CD8-positive, alpha-beta memory T cell (primary cell): ENCODE results near the gene PLCE1. TPM values are rescaled to one million over a fixed set of nuclear protein-coding genes. Genes with fewer than 3 reads are reported as not detected.
"Not testable (repeated sequence)": the region's sequence is repeated elsewhere in the genome, so short reads cannot be mapped to it uniquely, and the experiment has no call there.

Experiments used
- CTCF ChIA-PET: fragments of 350-600 bp; sonication (Branson Sonifier 250); formaldehyde crosslinking; loops from one replicate; lab custom pipeline; 2021; ENCODE audit warnings: antibody characterized with exemption; lab: Charles Lee
- POLR2A ChIA-PET: fragments of 350-600 bp; sonication (Branson Sonifier 250); formaldehyde crosslinking; loops from one replicate; lab custom pipeline; 2021; ENCODE audit warnings: antibody characterized with exemption; lab: Charles Lee
- DNase-seq, 5 donors: peaks; one replicate each; pipeline versions ENCODE4 v3.0.0 to v3.0.0-alpha.2; 2020 to 2022; ENCODE audit warnings: mixed read lengths in 1 of 5
- H3K27ac ChIP-seq: one replicate; pipeline ENCODE4 v1.7.0; 2013; ENCODE audit warnings: low read depth, mild to moderate bottlenecking, low read length, moderate library complexity
- H3K27me3 ChIP-seq: 2 replicates; pipeline ENCODE4 v1.7.0; 2013; ENCODE audit warnings: low read length, mild to moderate bottlenecking; ENCODE audit not compliant: insufficient read depth, poor library complexity, severe bottlenecking
- H3K36me3 ChIP-seq: 2 replicates; pipeline ENCODE4 v1.7.0; 2013; ENCODE audit warnings: mild to moderate bottlenecking, low read length, moderate library complexity; ENCODE audit not compliant: insufficient read depth
- H3K4me1 ChIP-seq: 2 replicates; pipeline ENCODE4 v1.7.0; 2013; ENCODE audit warnings: mild to moderate bottlenecking, low read length, moderate library complexity; ENCODE audit not compliant: insufficient read depth
- H3K4me3 ChIP-seq: 2 replicates; pipeline ENCODE4 v1.7.0; 2013; ENCODE audit warnings: mild to moderate bottlenecking, low read length
- H3K9me3 ChIP-seq: 2 replicates; pipeline ENCODE4 v1.7.0; 2013; ENCODE audit warnings: mild to moderate bottlenecking, low read length
- H3K27ac Mint-ChIP-seq, 8 donors: one replicate each; pipeline ENCODE4 v1.8.0; 2020 to 2021; ENCODE audit warnings: mixed read lengths in 8 of 8, mild to moderate bottlenecking in 6 of 8, inconsistent platforms in 3 of 8, moderate library complexity in 3 of 8
- H3K27me3 Mint-ChIP-seq, 2 donors: one replicate each; pipeline ENCODE4 v1.8.0; 2020 to 2021; ENCODE audit warnings: mixed read lengths in 2 of 2, mild to moderate bottlenecking in 1 of 2, moderate library complexity in 1 of 2
- H3K36me3 Mint-ChIP-seq, 3 donors: one replicate each; pipeline ENCODE4 v1.8.0; 2020 to 2021; ENCODE audit warnings: mixed read lengths in 3 of 3, inconsistent platforms in 1 of 3, mild to moderate bottlenecking in 1 of 3
- H3K4me1 Mint-ChIP-seq, 3 donors: one replicate each; pipeline ENCODE4 v1.8.0; 2020 to 2021; ENCODE audit warnings: mixed read lengths in 3 of 3, inconsistent platforms in 1 of 3, mild to moderate bottlenecking in 1 of 3
- H3K4me3 Mint-ChIP-seq, 7 donors: one replicate each; pipeline ENCODE4 v1.8.0; 2020 to 2021; ENCODE audit warnings: mixed read lengths in 7 of 7, mild to moderate bottlenecking in 6 of 7, moderate library complexity in 4 of 7, inconsistent platforms in 2 of 7
- H3K9me3 Mint-ChIP-seq, 5 donors: one replicate each; pipeline ENCODE4 v1.8.0; 2020 to 2022; ENCODE audit warnings: mixed read lengths in 5 of 5, mild to moderate bottlenecking in 3 of 5, moderate library complexity in 2 of 5, inconsistent platforms in 1 of 5
- polyA plus RNA-seq: library from polyadenylated mRNA; unstranded; fragments of 300-500 nt; fragmentation: Illumina TruSeq; gene quantifications from one replicate; pipeline ENCODE4 v1.2.3, GENCODE V29; 2021
- total RNA-seq, 2 experiments: library from RNA; stranded (reverse); gene quantifications; one replicate each; pipeline ENCODE4 v1.2.3, GENCODE V29; 2021

PLCE1 gene
- total and polyA plus RNA-seq, 3 experiments from 2014 or later = 0.14 TPM; not detected in 2

DNA sequence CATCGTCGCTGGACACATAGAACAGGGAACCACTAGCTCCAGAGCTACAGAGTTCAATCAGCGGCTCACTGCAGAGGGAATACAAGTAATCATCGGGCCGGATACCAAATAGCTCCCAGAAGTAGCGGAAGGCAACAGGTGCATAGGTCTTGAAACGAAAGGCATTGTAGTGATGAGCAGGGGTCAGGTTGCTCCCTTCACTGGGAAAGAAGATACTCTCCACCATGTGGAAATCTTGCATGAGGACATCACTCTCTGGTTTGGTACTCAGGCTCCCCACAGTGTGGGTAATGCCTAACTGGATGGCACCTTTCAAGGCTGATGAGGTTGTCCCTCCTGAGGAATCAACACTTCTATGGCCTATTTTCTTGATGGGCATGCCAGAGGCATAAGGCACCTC is 32.7 kb upstream of the PLCE1 start:
- H3K27ac Mint-ChIP-seq, DNase-seq, H3K4me1 Mint-ChIP-seq, H3K27me3 Mint-ChIP-seq, H3K4me1 ChIP-seq, H3K9me3 Mint-ChIP-seq, H3K27ac ChIP-seq, POLR2A ChIA-PET, H3K9me3 ChIP-seq, CTCF ChIA-PET, H3K27me3 ChIP-seq, H3K36me3 Mint-ChIP-seq, H3K4me3 ChIP-seq, H3K36me3 ChIP-seq, H3K4me3 Mint-ChIP-seq: not testable (repeated sequence)

DNA sequence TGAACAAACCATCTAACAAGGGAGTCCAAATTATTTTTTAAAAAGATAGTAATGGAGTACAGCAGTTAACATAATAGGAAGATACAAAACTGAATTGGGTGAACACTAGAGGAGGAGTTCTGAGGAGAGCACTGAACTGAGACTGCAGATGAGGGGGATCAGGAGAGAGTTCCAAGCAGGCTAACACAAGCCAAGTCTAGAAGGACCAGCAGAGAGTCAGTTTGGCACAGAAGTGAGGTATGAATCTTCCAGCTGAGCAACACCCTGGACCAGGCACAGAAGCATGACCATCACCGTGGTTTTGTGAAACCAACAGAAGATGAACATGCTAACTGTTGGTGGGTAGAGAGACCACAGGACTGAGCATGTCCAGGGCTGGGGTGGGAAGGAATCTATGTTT is 30.8 kb upstream of the PLCE1 start:
- no peak overlapping the region for H3K27ac Mint-ChIP-seq
- no peak for DNase-seq
- H3K9me3 Mint-ChIP-seq = no peaks in the 10 kb centered on the region
- H3K4me3 Mint-ChIP-seq = no peak overlapping the region
- no peak overlapping the region for H3K27ac ChIP-seq
- H3K36me3 Mint-ChIP-seq = peaks cover 0 to 3% (median 0%) of the 10 kb centered on the region in 3 donors
- ChIA-PET POLR2A (no interaction called here), CTCF (no interaction called here)
- H3K4me1 ChIP-seq = no peaks in the 10 kb centered on the region
- H3K27me3 Mint-ChIP-seq = no peaks in the 10 kb centered on the region
- no peaks in the 10 kb centered on the region for H3K36me3 ChIP-seq
- H3K9me3 ChIP-seq = no peaks in the 10 kb centered on the region
- no peaks in the 10 kb centered on the region for H3K4me1 Mint-ChIP-seq
- no peaks in the 10 kb centered on the region for H3K27me3 ChIP-seq
- no peak overlapping the region for H3K4me3 ChIP-seq

DNA sequence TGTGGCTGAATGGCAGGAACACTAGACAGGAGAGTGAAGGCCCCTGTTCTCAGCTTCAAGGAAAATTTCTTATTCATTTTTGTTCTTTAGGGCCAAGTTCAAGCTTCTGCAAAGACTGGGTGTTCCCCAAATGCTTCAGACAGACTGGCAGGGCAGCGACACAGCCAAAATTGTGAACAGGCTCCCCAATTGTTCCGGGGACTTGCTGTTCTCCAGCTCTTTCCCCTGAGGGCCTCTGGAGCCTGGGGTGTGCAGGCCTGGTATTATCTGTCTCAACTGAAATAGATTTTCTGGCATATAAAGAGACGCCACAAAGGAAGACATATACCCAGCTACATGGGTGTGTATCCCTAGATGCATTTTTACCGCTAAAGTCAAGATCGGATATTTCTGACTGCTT is 30.3 kb upstream of the PLCE1 start:
- Histone ChIP-seq H3K27me3 (no peaks in the 10 kb centered on the region), H3K9me3 (no peaks in the 10 kb centered on the region), H3K36me3 (no peaks in the 10 kb centered on the region), H3K27ac (no peak overlapping the region), H3K4me1 (no peaks in the 10 kb centered on the region), H3K4me3 (no peak overlapping the region)
- CTCF ChIA-PET = no interaction called here
- POLR2A ChIA-PET = no interaction called here
- Mint-ChIP-seq H3K27ac (no peak overlapping the region), H3K27me3 (no peaks in the 10 kb centered on the region), H3K9me3 (no peaks in the 10 kb centered on the region), H3K36me3 (peaks cover 0 to 3% (median 0%) of the 10 kb centered on the region in 3 donors), H3K4me3 (no peak overlapping the region), H3K4me1 (no peaks in the 10 kb centered on the region)
- no peak for DNase-seq

GRCh38 chr10:93965911-93966310 is 27.8 kb upstream of the PLCE1 start:
- CTCF ChIA-PET = no interaction called here
- no peak overlapping the region for H3K4me3 Mint-ChIP-seq
- DNase-seq = no peak
- peaks cover 0 to 2% (median 0%) of the 10 kb centered on the region in 5 donors for H3K9me3 Mint-ChIP-seq
- peaks cover 0 to 4% of the 10 kb centered on the region in 2 donors for H3K27me3 Mint-ChIP-seq
- Histone ChIP-seq H3K27me3 (no peaks in the 10 kb centered on the region), H3K4me1 (no peaks in the 10 kb centered on the region), H3K4me3 (no peak overlapping the region), H3K27ac (no peak overlapping the region), H3K36me3 (no peaks in the 10 kb centered on the region), H3K9me3 (no peaks in the 10 kb centered on the region)
- no peaks in the 10 kb centered on the region for H3K36me3 Mint-ChIP-seq
- POLR2A ChIA-PET = no interaction called here
- H3K27ac Mint-ChIP-seq = no peak overlapping the region
- no peaks in the 10 kb centered on the region for H3K4me1 Mint-ChIP-seq

DNA sequence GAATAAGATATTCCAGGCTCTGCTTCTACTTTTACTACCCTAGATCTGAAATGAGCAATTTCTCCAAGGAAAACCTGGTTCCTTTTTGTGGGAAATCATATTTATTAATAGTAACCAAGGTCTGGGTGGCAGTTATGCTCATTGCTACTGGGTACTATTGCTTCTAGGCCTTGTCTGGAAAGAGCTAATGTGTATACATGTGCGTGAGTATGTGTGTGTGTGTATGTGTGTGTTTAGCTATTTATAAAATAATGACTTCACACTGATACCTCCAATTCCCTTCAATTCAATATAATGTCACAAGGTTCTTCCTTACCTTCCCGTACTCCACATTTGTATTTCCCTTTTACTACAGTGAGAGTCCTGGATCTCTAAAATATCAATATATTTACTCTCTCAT is 26.0 kb upstream of the PLCE1 start:
- ChIA-PET CTCF (no interaction called here), POLR2A (no interaction called here)
- no peaks in the 10 kb centered on the region for H3K4me1 Mint-ChIP-seq
- no peaks in the 10 kb centered on the region for H3K9me3 ChIP-seq
- H3K27me3 Mint-ChIP-seq = peaks cover 0 to 4% of the 10 kb centered on the region in 2 donors
- no peaks in the 10 kb centered on the region for H3K36me3 Mint-ChIP-seq
- DNase-seq = no peak
- no peak overlapping the region for H3K27ac Mint-ChIP-seq
- H3K36me3 ChIP-seq = no peaks in the 10 kb centered on the region
- H3K4me1 ChIP-seq = no peaks in the 10 kb centered on the region
- H3K4me3 Mint-ChIP-seq = no peak overlapping the region
- H3K27me3 ChIP-seq = no peaks in the 10 kb centered on the region
- no peak overlapping the region for H3K4me3 ChIP-seq
- no peak overlapping the region for H3K27ac ChIP-seq
- peaks cover 0 to 4% (median 0%) of the 10 kb centered on the region in 5 donors for H3K9me3 Mint-ChIP-seq

- Mint-ChIP-seq H3K4me3 (no peak overlapping the region), H3K4me1 (no peaks in the 10 kb centered on the region), H3K27ac (no peak overlapping the region), H3K27me3 (peaks cover 0 to 4% of the 10 kb centered on the region in 2 donors), H3K9me3 (peaks cover 0 to 4% (median 0%) of the 10 kb centered on the region in 5 donors), H3K36me3 (no peaks in the 10 kb centered on the region)
- no peak overlapping the region for H3K4me3 ChIP-seq
- DNase-seq = no peak
- H3K4me1 ChIP-seq = no peaks in the 10 kb centered on the region
- ChIA-PET POLR2A (no interaction called here), CTCF (no interaction called here)
- no peaks in the 10 kb centered on the region for H3K9me3 ChIP-seq
- H3K27ac ChIP-seq = no peak overlapping the region
- H3K36me3 ChIP-seq = no peaks in the 10 kb centered on the region
- no peaks in the 10 kb centered on the region for H3K27me3 ChIP-seq
These were observed 25.2 kb upstream of the PLCE1 start for GRCh38 chr10:93968540-93968945.

GRCh38 chr10:93970433-93971010 is 23.2 kb upstream of the PLCE1 start:
- H3K9me3 ChIP-seq, H3K27ac Mint-ChIP-seq, CTCF ChIA-PET, H3K4me3 ChIP-seq, POLR2A ChIA-PET, H3K27me3 Mint-ChIP-seq, H3K4me1 ChIP-seq, H3K4me1 Mint-ChIP-seq, H3K27me3 ChIP-seq, H3K27ac ChIP-seq, H3K9me3 Mint-ChIP-seq, H3K4me3 Mint-ChIP-seq, DNase-seq, H3K36me3 Mint-ChIP-seq, H3K36me3 ChIP-seq: not testable (repeated sequence)

DNA sequence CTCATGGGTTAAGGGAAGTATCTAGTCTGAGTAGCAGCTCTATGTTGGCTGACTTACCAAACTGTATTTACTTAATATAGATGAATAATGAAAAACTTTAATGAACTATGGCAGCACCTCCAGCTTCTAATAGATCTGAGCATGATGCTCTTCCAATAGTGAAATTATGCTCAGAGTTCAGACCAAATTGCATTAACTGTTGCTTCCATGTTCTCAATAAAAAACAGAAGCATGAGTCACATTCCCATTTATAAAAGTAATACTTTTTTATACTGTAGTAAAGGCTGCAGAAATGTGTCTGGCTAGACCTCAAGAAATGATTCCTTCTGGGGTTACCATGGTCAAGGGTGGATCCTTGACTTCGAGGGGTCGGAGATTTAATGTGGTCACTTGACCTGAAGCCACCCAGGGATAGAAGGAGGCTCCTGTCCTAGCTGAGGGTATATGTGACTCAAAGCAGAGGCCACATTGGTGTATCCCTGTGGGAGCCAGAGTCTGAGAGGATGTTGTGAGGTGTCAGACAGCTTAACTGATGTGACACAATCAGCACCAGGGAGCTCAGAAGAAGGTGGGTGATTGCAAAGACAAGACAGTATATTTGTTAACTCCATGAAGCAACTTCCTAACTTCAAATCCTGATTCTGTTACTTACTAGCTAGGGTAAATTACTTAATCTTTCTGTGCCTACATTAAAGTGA is 19.8 kb upstream of the PLCE1 start:
- H3K27me3 ChIP-seq = no peaks in the 10 kb centered on the region
- ChIA-PET CTCF (no interaction called here), POLR2A (no interaction called here)
- peaks cover 0 to 4% (median 0%) of the 10 kb centered on the region in 5 donors for H3K9me3 Mint-ChIP-seq
- no peaks in the 10 kb centered on the region for H3K9me3 ChIP-seq
- no peaks in the 10 kb centered on the region for H3K36me3 Mint-ChIP-seq
- no peaks in the 10 kb centered on the region for H3K36me3 ChIP-seq
- H3K4me3 Mint-ChIP-seq = no peak overlapping the region
- H3K4me1 Mint-ChIP-seq = no peaks in the 10 kb centered on the region
- H3K4me1 ChIP-seq = no peaks in the 10 kb centered on the region
- H3K27ac ChIP-seq = no peak overlapping the region
- no peak overlapping the region for H3K4me3 ChIP-seq
- H3K27ac Mint-ChIP-seq = no peak overlapping the region
- H3K27me3 Mint-ChIP-seq = peaks cover 2 to 4% of the 10 kb centered on the region in 2 donors
- DNase-seq = no peak
